NCI-H1417 (cell line): ENCODE data around the gene CDK11B.
A peak's percentile ranks its signal among the peaks of the same experiment; 100 is the strongest.

Source experiments
- DNase-seq, 3 experiments: peaks; one replicate each; lab custom pipeline; 2025; lab: John Stamatoyannopoulos, UW

CDK11B gene

DNA sequence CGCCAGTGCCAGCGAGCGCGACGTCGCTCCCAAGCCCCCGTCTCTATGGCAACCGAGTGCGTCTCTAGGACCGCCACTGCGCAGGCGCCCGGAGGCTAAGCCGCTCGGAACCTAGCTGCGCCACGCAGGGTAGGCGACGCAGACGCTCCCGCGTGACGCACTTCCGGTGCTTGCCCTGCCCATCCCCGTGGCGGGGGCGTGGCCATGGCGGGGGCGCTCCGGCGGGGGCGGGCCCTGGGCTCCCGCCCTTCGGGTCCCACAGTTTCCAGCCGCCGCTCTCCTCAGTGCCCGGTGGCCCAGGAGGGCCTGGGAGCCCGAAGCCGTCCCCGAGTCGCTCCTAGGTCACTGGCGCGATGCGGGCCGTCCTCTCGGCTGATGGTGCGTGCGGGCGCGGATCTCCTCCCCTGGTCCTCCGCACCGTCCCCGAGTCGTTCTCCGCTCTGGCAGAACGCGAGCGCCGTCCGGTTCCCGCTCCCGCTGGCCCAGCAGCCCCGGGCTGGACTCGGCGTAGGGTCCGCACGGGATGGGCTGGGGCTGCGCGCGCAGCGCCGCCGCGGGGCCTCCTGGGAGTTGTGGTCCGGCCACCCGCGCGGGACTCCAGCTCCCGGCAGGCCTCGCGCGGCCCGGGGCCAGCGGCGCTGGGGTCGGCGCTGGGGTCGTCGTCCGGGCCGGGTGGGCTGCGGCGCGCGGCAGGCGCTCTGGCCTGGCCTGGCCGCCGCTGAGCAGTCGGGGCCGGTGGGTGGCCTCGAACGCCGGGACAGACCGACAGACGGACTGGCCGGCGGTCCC lies 43.4 kb downstream of the CDK11B start, which contains the start of gene MIB2:
Gene MIB2, plus strand, starts transcription at position 245 of the 789 bp plus-strand sequence. CDS start 7,953 bp downstream, outside the sequence.
- peak; percentile 96 to 100 (median 98) for DNase-seq

DNA sequence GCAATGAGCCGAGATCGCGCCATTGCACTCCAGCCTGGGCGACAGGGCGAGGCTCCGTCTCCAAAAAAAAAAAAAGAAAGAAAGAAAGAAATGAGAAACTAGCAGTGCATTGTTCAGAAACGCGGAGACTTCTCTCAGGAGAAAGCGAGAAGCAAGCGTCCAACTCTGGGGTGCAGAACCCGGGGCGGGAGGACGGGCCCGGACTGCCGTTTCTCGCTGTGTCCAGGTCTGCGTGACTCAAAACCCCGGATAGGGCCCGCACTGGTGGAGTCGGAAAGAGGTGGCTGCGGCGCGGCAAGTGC lies 43.9 kb downstream of the CDK11B start:
- DNase-seq: no peak

- DNase-seq: peak in 2 of 3 experiments; percentile 19 to 53
These were observed 44.4 kb downstream of the CDK11B start for GRCh38 chr1:1614204-1614953.

DNA sequence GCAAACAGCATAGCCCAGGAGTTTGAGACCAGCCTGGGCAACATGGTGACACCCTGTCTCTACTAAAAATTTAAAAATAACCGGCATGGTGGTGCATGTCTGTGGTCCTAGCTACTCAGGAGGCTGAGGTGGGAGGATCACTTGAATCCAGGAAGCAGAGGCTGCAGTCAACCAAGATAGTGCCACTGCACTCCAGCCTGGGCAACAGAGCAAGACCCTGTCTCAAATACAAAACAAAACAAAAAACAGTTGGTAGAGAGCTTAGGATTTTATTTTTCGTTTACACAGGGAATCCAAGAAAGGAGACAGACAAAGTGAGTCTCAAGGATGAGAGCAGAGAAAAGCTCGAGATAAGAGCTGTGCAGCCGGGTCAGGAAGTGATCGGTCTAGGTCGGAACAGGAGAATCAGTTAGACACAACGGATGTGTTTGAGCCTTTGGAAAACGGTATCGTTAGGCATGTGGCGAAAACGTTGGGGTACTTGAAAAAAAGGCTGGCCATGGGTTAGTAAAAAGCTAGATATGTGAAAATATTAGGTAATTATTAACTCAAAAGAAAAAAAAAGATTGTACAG lies 45.2 kb downstream of the CDK11B start:
- no peak for DNase-seq

GRCh38 chr1:1612104-1612400 lies 46.8 kb downstream of the CDK11B start:
- DNase-seq: no peak

DNA sequence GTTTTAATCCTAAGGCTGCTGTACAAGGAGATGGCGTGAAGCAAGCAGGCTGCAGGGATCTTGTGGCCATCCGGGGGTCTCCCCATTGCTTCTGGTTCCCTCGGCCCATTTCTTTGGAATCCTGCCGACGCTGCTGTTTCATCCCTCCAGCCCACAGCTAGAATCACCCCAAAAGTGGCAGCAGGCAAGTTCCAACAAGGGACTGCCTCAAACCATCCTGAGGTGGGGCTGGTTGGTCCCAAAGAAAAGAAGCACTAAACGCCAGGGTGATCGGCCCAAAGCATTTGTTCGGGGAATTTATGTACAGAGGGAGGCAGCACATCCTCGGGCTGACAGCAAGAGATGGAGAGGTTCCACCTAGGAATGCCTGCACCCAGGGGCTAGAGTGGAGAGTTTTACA lies 48.0 kb downstream of the CDK11B start:
- no peak for DNase-seq

- DNase-seq: no peak
These were observed 48.9 kb downstream of the CDK11B start for GRCh38 chr1:1609822-1610485.

DNA sequence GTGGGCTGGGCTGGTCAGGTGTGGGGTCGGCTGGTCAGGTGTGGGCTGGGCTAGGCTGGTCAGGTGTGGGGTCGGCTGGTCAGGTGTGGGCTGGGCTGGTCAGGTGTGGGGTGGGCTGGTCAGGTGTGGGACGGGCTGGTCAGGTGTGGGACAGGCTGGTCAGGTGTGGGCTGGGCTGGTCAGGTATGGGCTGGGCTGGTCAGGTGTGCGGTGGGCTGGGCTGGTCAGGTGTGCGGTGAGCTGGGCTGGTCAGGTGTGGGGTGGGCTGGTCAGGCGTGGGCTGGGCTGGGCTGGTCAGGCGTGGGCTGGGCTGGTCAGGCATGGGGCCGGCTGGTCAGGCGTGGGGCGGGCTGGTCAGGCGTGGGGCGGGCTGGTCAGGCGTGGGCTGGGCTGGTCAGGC lies 52.6 kb downstream of the CDK11B start:
- DNase-seq: no peak

DNA sequence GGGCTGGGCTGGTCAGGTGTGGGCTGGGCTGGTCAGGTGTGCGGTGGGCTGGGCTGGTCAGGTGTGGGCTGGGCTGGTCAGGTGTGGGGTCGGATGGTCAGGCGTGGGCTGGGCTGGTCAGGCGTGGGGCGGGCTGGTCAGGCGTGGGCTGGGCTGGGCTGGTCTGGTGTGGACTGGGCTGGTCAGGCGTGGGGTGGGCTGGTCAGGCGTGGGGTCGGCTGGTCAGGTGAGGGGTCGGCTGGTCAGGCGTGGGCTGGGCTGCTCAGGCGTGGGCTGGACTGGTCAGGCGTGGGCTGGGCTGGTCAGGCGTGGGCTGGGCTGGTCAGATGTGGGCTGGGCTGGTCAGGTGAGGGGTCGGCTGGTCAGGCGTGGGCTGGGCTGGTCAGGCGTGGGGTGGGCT lies 53.1 kb downstream of the CDK11B start:
- DNase-seq: no peak

- no peak for DNase-seq
These were observed 53.7 kb downstream of the CDK11B start for GRCh38 chr1:1605034-1605591.

- DNase-seq: no peak
These were observed 54.3 kb downstream of the CDK11B start for GRCh38 chr1:1604374-1605033.

- DNase-seq: no peak
These were observed 55.0 kb downstream of the CDK11B start for GRCh38 chr1:1603671-1604373.

DNA sequence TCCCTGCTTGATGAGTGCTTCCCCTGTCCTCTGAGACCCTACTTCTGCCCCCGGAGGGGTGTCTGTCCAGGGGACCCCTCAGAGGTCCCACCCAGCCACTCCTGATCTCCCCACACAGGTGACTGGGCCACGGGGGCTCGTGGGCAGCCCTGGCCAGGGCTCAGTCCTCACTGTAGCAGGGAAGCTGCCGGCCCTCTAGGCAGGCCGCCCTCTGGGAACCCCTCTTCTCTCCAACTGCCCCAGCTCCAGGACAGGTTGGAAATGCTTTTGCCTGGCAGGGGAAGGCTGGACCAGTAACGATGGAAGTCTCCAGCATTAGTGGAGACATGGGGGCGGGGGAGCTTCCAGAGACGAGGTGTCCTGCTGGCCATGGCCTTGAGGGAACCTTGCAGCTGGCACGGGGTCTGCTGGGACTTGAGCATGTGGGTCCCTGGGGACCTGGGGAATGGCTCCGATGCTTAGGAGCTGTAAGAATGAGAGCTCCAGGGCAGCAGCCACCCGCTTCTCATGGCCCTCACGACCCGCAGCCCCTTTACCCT lies 55.8 kb downstream of the CDK11B start:
- no peak for DNase-seq

GRCh38 chr1:1602304-1602967 lies 56.4 kb downstream of the CDK11B start:
- DNase-seq: no peak

GRCh38 chr1:1601564-1602303 lies 57.1 kb downstream of the CDK11B start:
- DNase-seq: no peak

DNA sequence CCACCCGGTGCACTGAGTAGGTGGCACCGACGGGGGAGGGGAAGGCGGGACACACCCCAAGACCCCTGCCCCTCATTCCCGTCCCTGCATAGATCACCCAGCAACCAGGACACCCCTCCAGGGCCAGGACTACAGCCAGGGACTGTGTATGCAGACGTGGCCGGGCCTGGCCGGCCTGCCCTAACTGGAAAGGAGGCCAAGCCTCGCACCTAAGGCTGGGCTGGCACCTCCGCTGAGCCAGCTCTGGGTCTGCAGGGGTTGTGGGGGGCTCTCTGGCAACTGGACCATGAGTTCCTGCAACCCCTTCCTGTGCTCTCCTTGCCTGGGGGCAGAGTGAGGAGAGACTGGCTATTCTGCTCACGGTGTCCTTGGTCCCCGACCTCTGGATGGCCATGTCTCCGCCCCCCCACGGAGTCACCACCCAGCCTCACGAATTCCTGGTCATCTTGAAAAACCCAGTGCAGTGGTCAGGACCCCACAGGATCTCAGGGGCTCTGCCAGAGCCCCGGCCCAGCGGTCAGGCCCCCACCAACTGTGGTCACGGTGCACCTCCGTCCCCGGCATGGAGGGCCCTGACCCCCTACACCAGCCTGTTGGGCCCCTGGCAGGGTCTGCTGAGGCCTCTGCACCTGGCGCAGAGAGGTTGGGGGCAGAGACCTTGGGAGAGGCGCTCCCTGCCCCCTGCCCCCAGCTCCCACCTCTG lies 57.8 kb downstream of the CDK11B start:
- no peak for DNase-seq

DNA sequence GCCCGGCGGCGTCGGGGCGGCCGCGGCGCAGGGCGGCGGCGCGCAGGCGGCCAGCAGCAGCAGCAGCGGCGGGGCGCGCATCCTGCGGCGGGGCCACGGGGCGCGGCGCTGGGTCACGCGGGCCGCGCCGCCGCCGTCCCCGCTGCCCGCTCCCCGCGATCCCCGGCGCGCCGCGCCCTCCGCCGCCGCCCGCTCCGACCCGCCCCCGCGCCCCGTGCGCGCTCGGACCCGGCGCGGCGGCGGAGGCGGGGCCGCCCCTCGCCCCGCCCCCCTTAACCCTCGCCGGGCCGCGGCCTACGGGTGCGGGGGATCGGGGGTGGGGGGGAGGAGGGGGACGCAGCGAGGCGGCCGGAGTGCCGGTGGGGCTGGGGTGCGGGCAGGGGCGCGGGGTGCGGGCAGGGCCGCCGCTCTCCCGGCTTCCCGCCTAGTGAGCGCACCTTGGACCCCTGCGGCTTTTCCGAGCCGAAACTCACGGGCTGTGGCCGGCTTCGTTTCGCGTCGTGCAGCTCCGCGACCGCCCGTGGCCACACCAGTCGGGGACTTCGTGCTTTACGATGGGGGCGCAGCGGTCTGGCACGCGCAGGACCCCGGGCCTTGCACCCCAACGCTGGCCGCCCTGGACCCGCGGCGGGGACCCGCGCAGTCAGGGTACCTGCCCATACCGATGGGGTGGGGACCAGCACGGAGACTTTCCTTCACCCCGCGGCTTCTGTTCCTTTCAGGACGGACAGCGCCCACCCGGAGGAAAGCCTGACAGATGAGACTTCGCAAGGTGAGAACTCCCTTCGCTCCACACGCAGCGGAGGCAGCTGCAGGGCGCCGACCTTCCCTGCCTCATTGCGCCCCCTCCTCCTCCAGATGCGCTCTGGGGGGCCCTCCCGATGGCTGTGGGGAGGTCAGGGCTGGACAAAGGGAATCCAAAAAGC lies 58.6 kb downstream of the CDK11B start, which contains the start of gene FNDC10:
Gene FNDC10, minus strand, starts transcription at position 201 of the 926 bp plus-strand sequence. Its CDS starts 120 bp downstream, at position 81.
- DNase-seq: peak in 2 of 3 experiments; percentile 41
